GM19193 (cell line): ENCODE results near the gene ZNF181.
A peak's percentile ranks its signal among the peaks of the same experiment; 100 is the strongest.

Experiments used
- POLR2A ChIP-seq: IDR thresholded peaks from 4 replicates; pipeline ENCODE4 v1.6.1; 2011; ENCODE audit not compliant: insufficient read depth, insufficient read length; ENCODE audit errors: extremely low read depth

ZNF181 gene

GRCh38 chr19:34732612-34733211 is 1.3 kb upstream of the ZNF181 start:
- no peak for TF ChIP-seq POLR2A

- no peak for TF ChIP-seq POLR2A
Observed at GRCh38 chr19:34733266-34733745, 737 bp upstream of the ZNF181 start.

DNA sequence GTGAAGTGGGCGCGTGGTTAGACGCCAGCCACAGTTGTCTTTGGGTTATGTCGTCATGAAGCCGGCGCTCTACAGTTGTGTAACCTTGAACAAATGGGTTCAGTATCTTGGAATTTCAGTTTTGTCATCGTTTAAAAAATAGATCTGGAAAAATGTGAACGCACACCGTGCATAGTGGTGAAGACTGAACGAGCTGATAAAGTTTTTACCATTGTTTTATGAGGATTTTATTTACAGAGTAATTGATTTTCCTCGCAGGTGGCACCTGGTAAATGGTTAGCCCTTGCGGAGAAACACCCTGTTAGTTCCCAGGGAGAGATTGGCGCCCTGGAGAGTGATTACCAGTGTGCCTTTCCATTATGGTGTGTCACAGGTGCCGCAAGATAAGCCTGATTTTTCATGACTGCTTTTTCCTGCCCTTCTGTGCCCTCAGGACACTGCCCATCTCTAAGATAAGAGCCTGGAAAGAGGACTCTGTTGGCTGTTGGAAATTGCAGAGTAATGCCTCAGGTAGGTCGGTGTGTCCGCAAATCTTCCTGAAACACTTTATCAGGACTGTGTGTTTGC is 577 bp downstream of the ZNF181 start:
- TF ChIP-seq POLR2A = no peak

DNA sequence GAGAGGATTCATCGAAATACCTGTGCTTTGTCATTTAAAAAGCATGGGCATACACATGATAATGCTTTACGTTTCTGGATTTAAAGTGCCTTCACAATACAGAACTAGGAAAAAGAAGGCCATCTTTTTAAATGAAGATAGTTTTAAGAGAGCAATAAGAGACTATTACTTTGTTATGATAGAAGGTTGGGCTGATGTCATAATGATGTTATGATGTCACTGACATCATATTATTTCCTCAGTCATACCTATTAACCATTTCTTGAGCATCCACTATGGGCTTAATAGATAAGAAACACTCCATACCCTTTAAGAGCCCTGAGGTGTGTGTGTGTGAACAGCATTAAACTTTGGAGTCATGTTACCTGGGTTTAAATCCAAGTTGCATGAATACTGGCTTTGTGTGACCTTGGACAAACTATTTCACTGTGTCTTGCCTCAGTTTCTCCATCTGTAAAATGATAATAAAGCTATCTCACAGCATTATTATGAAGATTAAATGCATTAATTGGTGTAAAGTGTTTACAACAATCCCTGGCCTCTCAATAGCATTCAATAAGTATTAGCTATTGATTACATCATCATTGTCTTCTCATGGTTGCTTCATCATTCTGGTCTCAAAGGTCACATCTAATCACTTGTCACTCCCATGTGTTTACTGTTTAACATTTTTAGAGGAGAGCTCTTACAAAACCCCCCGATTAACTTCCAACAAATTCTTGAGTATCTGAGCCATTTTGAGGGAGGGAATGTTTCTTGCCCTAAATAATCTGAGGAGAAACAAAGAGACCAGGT is 11.1 kb downstream of the ZNF181 start:
- TF ChIP-seq POLR2A = no peak

- no peak for TF ChIP-seq POLR2A
Observed at GRCh38 chr19:34757441-34757840, 23.4 kb downstream of the ZNF181 start.

GRCh38 chr19:34759218-34759917 is 25.3 kb downstream of the ZNF181 start:
- TF ChIP-seq POLR2A = no peak

DNA sequence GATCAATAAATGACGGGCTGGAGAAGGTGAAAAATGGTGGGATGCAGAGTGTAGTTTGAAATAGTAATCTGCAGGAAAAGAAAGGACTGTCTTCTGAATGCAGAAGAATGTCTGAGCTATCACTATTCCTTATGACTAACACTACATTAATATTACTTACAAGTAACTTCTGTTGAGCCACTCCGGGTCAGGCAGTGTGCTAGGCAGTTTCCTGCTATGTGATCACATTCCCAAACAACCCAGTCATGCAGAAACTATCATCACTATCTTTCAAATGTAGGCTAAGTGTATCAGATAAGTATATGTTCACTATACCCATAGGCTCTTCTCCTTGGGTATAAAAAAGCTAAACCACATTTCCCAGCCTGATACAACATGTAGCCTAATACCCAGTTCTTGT is 32.3 kb downstream of the ZNF181 start:
- TF ChIP-seq POLR2A = no peak

- TF ChIP-seq POLR2A = no peak
Observed at GRCh38 chr19:34767951-34768350, 33.9 kb downstream of the ZNF181 start.

DNA sequence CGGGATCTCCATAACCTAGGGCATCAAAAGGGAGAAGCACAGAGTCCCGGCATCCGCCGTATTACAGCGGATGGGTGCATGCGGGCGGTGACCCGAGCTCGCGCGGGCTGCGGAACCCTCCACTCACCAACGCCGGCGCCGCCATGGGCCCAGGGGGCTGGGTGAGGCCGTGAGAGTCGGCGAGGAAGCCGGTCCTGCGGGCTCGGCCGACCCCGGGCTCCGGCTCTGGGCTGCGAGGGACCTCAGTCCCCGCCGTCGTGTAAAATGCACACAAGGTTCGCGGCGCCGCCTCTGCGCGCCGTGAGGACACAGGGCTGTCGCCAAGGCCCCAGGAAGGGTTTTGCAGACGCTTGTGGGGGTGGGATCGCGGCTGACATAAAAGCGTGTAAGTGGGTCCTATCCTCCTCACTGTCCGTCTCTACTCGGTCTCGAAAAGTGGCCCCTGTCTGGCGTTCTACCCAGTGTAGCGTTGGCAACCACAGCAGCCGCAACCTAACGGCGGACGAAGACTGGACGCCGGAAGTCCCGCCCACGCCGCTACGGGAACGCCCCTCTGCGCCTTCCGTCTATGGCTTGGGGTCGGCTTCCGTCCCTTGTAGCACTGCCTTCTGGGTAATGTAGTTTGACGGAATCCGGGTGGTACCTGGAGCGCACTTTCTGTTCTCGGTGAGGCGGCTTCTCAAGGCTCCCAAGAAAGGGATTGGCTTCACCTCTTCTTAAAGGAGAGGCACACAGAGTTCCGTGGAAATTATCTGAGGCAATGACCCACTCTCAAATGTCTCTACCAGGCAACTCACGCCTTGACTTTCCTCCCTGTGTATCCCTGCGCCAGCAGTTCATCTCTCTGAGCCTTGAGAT is 38.9 kb downstream of the ZNF181 start, which contains the start of gene ZNF599:
ZNF599 (minus strand) TSS at position 519 of the 858 bp plus-strand sequence; CDS start at position 145, 374 bp downstream.
- TF ChIP-seq POLR2A = peak; percentile 42

DNA sequence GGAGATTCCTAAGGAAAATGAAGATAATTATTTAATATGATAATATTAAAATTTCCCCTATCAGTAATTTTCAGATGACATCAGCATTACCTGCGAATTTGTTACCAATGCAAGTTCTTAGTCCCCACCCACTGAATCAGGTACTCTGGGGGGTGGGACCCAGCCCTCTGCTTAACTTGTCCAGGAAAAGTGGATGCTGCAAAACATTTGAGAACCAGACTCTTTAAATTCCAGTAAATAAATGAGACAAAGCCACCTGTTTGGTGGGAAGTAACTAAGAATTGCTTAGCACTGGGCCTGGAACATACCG is 39.5 kb downstream of the ZNF181 start:
- no peak for TF ChIP-seq POLR2A

- TF ChIP-seq POLR2A = no peak
Observed at GRCh38 chr19:34774857-34775256, 40.8 kb downstream of the ZNF181 start.

DNA sequence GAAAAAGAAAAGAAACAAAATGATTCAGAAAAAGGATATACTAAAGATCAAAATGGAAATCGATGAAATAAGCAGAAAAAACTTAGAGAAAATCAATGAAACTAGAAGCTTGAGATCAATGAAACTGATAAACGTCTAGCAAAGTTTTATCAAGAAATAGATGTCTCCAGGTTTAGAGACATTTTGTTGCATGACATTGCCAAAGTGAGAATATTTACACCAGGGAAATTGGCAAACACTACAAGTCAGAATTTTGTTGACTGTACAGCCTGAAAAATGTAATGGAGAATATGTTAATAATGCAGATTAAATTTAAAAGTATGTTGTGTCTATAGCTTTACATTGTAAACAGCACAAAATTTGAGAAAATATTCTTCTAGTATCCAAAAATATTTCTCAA is 44.3 kb downstream of the ZNF181 start:
- TF ChIP-seq POLR2A = no peak

- no peak for TF ChIP-seq POLR2A
Observed at GRCh38 chr19:34779652-34780051, 45.6 kb downstream of the ZNF181 start.

DNA sequence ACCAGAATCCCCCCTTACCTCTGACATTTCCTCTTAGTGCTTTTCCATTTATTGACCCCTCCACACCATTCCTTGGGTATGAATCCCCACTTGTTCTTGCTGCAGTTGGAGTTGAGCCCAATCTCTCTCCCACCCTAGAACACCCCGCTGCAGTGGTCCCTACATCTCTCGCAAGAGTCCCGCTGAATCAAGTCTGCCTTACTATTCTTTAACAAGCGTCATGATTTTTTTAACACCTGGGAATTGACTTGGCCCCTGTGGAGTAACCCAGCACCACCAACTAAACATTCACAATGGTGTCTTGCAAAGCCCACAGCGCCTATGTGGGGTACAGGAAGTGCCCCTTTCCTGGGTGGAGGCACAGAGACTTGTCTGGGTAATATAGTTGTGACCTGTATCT is 52.2 kb downstream of the ZNF181 start:
- no peak for TF ChIP-seq POLR2A
